Astrocyte (in vitro differentiated cells and primary cell): ENCODE results near the gene TMEM108. TPM values are rescaled to one million over a fixed set of nuclear protein-coding genes. Genes with fewer than 3 reads are reported as not detected.

ENCODE experiments used
- DNase-seq: peaks from one replicate; pipeline ENCODE4 v3.0.0-alpha.2; 2010; ENCODE audit warnings: low read depth
- FAIRE-seq: peaks from 2 replicates; lab custom pipeline; 2011; peaks lifted over from hg19 to GRCh38; lab: Jason Lieb, UNC
- H2AFZ ChIP-seq: 2 replicates; pipeline ENCODE4 v1.6.0; 2012; ENCODE audit warnings: low read depth, low read length, inconsistent platforms
- H3K27ac ChIP-seq: 2 replicates; pipeline ENCODE4 v1.5.1; 2011; ENCODE audit warnings: low read depth, low read length, inconsistent platforms
- H3K27me3 ChIP-seq: 2 replicates; pipeline ENCODE4 v1.6.0; 2011; ENCODE audit warnings: low read length, inconsistent platforms; ENCODE audit not compliant: insufficient read depth
- H3K36me3 ChIP-seq: 2 replicates; pipeline ENCODE4 v1.5.1; 2011; ENCODE audit warnings: low read length, inconsistent platforms; ENCODE audit not compliant: insufficient read depth
- H3K4me1 ChIP-seq: 2 replicates; pipeline ENCODE4 v1.5.1; 2011; ENCODE audit warnings: low read length, inconsistent platforms; ENCODE audit not compliant: insufficient read depth
- H3K4me2 ChIP-seq: 2 replicates; pipeline ENCODE4 v1.6.0; 2012; ENCODE audit warnings: low read length, inconsistent platforms
- H3K4me3 ChIP-seq: 2 replicates; pipeline ENCODE4 v1.5.1; 2011; ENCODE audit warnings: low read depth, mild to moderate bottlenecking, low read length, inconsistent platforms; ENCODE audit not compliant: insufficient read depth
- H3K79me2 ChIP-seq: 2 replicates; pipeline ENCODE4 v1.6.0; 2012; ENCODE audit warnings: mild to moderate bottlenecking, low read length, inconsistent platforms; ENCODE audit not compliant: insufficient read depth
- H3K9ac ChIP-seq: 2 replicates; pipeline ENCODE4 v1.6.0; 2012; ENCODE audit warnings: mild to moderate bottlenecking, low read length, inconsistent platforms
- H3K9me3 ChIP-seq: 2 replicates; pipeline ENCODE4 v1.5.1; 2012; ENCODE audit warnings: low read depth, mild to moderate bottlenecking, low read length, inconsistent platforms; ENCODE audit not compliant: insufficient read depth
- H4K20me1 ChIP-seq: 2 replicates; pipeline ENCODE4 v1.6.0; 2012; ENCODE audit warnings: low read length, inconsistent platforms; ENCODE audit not compliant: insufficient read depth
- H3K27ac Mint-ChIP-seq: one replicate; pipeline ENCODE4 v1.8.0; 2021; ENCODE audit warnings: mild to moderate bottlenecking, mixed read lengths; ENCODE audit not compliant: unreplicated experiment
- H3K27me3 Mint-ChIP-seq: one replicate; pipeline ENCODE4 v1.8.0; 2021; ENCODE audit warnings: low read depth, mixed read lengths; ENCODE audit not compliant: unreplicated experiment
- H3K36me3 Mint-ChIP-seq: one replicate; pipeline ENCODE4 v1.8.0; 2021; ENCODE audit warnings: low read depth, mixed read lengths; ENCODE audit not compliant: unreplicated experiment
- H3K4me1 Mint-ChIP-seq: one replicate; pipeline ENCODE4 v1.8.0; 2021; ENCODE audit warnings: low read depth, mixed read lengths; ENCODE audit not compliant: unreplicated experiment
- H3K4me3 Mint-ChIP-seq: one replicate; pipeline ENCODE4 v1.8.0; 2021; ENCODE audit warnings: mild to moderate bottlenecking, moderate library complexity, mixed read lengths; ENCODE audit not compliant: unreplicated experiment
- H3K9me3 Mint-ChIP-seq: one replicate; pipeline ENCODE4 v1.8.0; 2021; ENCODE audit warnings: mild to moderate bottlenecking, mixed read lengths; ENCODE audit not compliant: unreplicated experiment
- CTCF ChIP-seq: IDR thresholded peaks from 2 replicates; pipeline ENCODE4 v1.5.1; 2011; ENCODE audit warnings: low read depth, mild to moderate bottlenecking, inconsistent platforms, low read length, moderate library complexity; ENCODE audit not compliant: insufficient read depth
- EZH2 ChIP-seq: IDR thresholded peaks from 2 replicates; pipeline ENCODE4 v1.6.1; 2012; ENCODE audit warnings: mild to moderate bottlenecking, low read length, inconsistent platforms; ENCODE audit not compliant: insufficient read depth
- total RNA-seq: library from RNA; stranded (reverse); gene quantifications from 2 replicates; pipeline ENCODE4 v1.2.1, GENCODE V29; 2021

TMEM108 gene
- total RNA-seq, 1 donor from 2014 or later, result 5.6 TPM

GRCh38 chr3:133317866-133318265, 279.7 kb downstream of the TMEM108 start:
- no peak overlapping the region for H3K9ac ChIP-seq
- no peaks in the 10 kb centered on the region for H3K4me1 Mint-ChIP-seq
- no peaks in the 10 kb centered on the region for H3K27me3 ChIP-seq
- no peak overlapping the region for H3K4me2 ChIP-seq
- no peaks in the 10 kb centered on the region for H3K9me3 ChIP-seq
- H3K9me3 Mint-ChIP-seq, result peaks cover 7% of the 10 kb centered on the region
- H3K27ac ChIP-seq, result no peak overlapping the region
- no peak for DNase-seq
- no peak for FAIRE-seq
- H3K27ac Mint-ChIP-seq, result no peak overlapping the region
- H3K4me3 ChIP-seq, result no peak overlapping the region
- H3K36me3 ChIP-seq, result no peaks in the 10 kb centered on the region
- H2AFZ ChIP-seq, result no peak overlapping the region
- peaks cover 2% of the 10 kb centered on the region for H3K36me3 Mint-ChIP-seq
- H3K4me3 Mint-ChIP-seq, result no peak overlapping the region
- no peaks in the 10 kb centered on the region for H3K4me1 ChIP-seq
- TF ChIP-seq EZH2, result no peak
- no peak for TF ChIP-seq CTCF
- H3K27me3 Mint-ChIP-seq, result no peaks in the 10 kb centered on the region
- no peaks in the 10 kb centered on the region for H4K20me1 ChIP-seq
- no peaks in the 10 kb centered on the region for H3K79me2 ChIP-seq

- peaks cover 6% of the 10 kb centered on the region for H3K4me1 Mint-ChIP-seq
- Histone ChIP-seq H3K9ac (no peak overlapping the region), H3K4me3 (no peak overlapping the region), H3K9me3 (no peaks in the 10 kb centered on the region), H3K4me1 (no peaks in the 10 kb centered on the region), H3K27ac (no peak overlapping the region), H3K4me2 (no peak overlapping the region), H2AFZ (no peak overlapping the region), H3K79me2 (no peaks in the 10 kb centered on the region), H4K20me1 (no peaks in the 10 kb centered on the region), H3K36me3 (no peaks in the 10 kb centered on the region), H3K27me3 (no peaks in the 10 kb centered on the region)
- DNase-seq (no peak), FAIRE-seq (no peak)
- TF ChIP-seq CTCF (no peak), EZH2 (no peak)
- no peaks in the 10 kb centered on the region for H3K9me3 Mint-ChIP-seq
- H3K27ac Mint-ChIP-seq, result no peak overlapping the region
- H3K27me3 Mint-ChIP-seq, result no peaks in the 10 kb centered on the region
- no peaks in the 10 kb centered on the region for H3K36me3 Mint-ChIP-seq
- H3K4me3 Mint-ChIP-seq, result no peak overlapping the region
These were observed 290.2 kb downstream of the TMEM108 start for GRCh38 chr3:133328373-133328772.

GRCh38 chr3:133329626-133330025, 291.4 kb downstream of the TMEM108 start:
- Mint-ChIP-seq H3K27me3 (no peaks in the 10 kb centered on the region), H3K9me3 (no peaks in the 10 kb centered on the region), H3K4me3 (no peak overlapping the region), H3K36me3 (no peaks in the 10 kb centered on the region), H3K4me1 (peaks cover 6% of the 10 kb centered on the region), H3K27ac (no peak overlapping the region)
- no peak overlapping the region for H2AFZ ChIP-seq
- H3K4me3 ChIP-seq, result no peak overlapping the region
- no peak for DNase-seq
- TF ChIP-seq CTCF (no peak), EZH2 (no peak)
- no peak overlapping the region for H3K4me2 ChIP-seq
- H3K4me1 ChIP-seq, result no peaks in the 10 kb centered on the region
- no peaks in the 10 kb centered on the region for H3K27me3 ChIP-seq
- no peak overlapping the region for H3K9ac ChIP-seq
- no peaks in the 10 kb centered on the region for H3K9me3 ChIP-seq
- H3K79me2 ChIP-seq, result no peaks in the 10 kb centered on the region
- H3K36me3 ChIP-seq, result no peaks in the 10 kb centered on the region
- H4K20me1 ChIP-seq, result no peaks in the 10 kb centered on the region
- H3K27ac ChIP-seq, result no peak overlapping the region
- FAIRE-seq, result no peak
